Activated CD8-positive, alpha-beta memory T cell treated with anti-CD3 and anti-CD28 coated beads for 48 hours (primary cell): Measurements from ENCODE around the gene MTA3.
"Not testable (repeated sequence)": the region's sequence is repeated elsewhere in the genome, so short reads cannot be mapped to it uniquely, and the experiment has no call there.

ENCODE experiments used
- DNase-seq, 3 experiments: peaks; one replicate each; pipeline ENCODE4 v3.0.0-alpha.2; 2020; ENCODE audit warnings: low read depth in 2 of 3, low spot score in 2 of 3

The MTA3 gene

GRCh38 chr2:42725657-42726056, 157.2 kb downstream of the MTA3 start:
- no peak for DNase-seq

DNA sequence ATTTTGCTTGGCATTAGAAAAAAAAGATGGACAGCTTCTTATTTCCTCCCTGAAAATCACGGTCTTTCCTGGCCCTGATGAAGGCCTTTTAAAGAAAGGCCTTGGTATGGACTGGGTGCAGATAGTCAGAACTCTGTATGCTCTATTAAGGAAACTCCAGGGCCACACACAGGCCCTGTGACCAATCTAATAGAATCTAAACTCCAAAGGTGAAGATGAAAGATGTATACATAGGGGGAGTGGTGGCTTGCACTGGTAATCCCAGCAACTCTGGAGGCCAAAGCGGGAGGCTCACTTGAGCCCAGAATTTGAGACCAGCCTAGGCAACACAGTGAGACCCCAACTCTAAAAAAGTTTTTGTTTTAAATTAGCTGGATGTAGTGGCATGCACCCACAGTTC, 158.2 kb downstream of the MTA3 start:
- no peak for DNase-seq

- not testable (repeated sequence) for DNase-seq
Measured at GRCh38 chr2:42731316-42731715, 162.9 kb downstream of the MTA3 start.

DNA sequence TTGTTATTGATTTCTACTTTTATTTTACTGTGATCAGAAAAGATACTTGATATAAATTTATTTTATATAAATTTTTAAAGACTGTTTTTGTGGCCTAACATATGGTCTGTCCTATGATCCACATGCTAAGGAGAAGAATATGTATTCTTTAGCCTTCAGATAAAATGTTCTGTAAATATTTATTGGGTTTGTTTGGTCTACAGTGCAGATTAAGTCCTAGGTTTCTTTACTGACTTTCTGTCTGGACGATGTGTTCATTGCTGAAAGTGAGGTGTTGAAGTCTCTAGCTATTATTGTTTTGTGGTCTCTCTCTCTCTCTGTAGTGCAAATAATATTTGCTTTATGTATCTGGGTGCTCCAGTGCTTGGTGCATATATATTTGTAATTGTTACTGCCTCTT, 165.4 kb downstream of the MTA3 start:
- DNase-seq: no peak

DNA sequence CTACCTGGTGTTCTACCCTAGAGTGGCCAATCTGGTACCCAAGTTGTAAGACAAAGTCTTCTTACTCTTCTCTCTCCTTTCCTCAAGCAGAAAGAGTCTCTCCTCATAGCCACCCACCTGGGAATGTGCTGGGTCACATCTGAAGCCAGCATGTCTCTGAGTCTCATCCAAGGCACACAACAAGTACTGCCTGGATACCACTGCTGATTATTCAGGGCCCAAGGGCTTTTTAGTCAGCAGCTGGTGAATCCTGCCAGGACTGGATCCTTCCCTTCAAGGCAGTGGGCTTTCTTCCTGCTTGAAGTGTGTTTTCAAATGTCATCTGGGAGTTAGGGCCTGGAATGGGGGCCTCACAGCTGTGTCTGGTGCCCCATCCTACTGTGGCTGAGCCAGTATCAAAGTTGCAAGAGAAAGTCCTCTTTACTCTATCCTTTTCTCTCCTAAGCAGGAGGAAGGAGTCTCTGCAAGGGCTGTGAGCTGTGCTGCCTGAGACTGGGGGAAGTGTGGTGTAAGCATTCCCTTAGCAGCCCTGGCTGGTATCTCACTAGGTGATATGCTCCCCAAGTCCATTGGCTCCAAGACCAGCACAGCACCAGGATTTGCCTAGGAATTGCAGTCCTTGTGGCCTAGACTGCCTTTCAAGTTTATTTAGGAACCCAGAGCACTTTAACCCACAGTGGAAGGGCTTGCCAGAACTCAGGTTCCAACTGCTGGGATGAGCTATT, 168.3 kb downstream of the MTA3 start:
- DNase-seq: no peak

DNA sequence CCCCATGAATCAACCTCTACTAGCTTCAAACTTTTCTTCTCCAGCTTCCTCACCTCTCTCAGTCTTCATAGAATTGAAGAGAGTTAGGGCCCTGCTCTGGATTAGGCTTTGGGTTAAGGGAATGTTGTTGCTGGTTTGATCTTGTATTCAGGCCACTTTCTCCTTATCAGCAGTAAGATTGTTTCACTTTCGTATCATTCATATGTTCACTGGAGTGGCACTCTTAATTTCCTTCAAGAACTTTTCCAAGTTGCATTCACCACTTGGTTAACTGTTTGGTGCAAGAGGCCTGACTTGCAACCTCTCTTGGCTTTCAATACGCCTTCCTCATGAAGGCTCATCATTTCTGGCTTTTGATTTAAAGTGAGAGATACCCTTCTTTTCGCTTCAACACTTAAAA, 172.7 kb downstream of the MTA3 start:
- DNase-seq: no peak

DNA sequence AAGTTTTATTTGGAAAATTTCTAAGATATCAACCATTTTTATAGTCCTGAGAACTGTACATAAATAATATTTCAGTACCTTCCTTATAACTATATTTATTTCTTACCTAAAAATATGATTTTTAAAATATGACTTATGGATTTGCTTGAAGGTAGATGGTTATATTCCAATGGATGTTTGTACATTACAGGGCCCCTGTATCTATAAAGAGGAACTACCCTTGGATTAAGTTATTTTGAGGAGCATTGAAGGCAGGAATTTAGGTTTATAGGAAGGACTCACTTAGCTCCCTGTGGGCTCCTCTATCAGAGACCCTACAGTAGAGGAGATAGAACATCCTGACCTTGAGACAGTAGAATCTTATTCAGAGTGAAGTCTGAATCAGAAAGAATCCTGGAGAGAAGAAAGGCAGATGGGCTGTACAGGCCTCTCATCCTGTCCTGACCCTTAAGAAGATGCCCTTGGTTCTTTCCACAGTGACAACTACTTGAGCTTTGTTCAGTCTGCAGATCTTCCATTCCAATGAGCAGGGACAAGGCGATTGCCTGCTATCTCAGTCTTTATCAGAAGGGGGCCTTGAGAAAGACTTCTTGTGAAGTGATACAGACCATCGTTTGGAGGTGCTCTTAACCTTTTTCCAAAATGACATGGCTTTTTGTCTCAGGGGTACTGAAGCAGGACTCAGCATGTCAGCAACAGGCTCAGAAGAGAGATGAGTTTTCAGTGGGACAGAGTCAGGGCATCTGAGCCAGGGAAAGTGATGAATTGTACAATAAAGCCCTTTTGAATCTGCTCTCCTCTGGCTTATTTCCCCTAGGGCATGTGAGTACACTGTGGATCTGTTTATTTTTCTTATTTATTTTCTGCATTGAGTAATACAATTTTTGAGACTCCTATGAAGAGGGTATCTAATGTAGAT, 174.6 kb downstream of the MTA3 start:
- no peak for DNase-seq

DNA sequence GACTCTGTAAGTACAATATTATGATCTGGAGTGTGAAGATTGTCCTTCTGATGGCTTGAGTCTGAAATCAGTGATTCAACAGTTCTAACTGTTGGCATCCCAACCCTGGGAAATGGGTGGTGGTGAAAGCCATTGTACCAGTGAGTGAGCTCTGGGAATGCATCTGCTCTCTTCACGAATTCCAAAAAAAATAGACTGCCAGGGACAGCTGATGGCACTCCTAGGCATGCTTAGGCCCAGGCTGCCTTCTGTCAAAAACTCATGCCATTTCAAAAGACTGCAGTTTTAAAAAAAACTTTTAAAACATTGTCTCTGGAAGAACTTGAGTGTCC, 175.2 kb downstream of the MTA3 start:
- no peak for DNase-seq

DNA sequence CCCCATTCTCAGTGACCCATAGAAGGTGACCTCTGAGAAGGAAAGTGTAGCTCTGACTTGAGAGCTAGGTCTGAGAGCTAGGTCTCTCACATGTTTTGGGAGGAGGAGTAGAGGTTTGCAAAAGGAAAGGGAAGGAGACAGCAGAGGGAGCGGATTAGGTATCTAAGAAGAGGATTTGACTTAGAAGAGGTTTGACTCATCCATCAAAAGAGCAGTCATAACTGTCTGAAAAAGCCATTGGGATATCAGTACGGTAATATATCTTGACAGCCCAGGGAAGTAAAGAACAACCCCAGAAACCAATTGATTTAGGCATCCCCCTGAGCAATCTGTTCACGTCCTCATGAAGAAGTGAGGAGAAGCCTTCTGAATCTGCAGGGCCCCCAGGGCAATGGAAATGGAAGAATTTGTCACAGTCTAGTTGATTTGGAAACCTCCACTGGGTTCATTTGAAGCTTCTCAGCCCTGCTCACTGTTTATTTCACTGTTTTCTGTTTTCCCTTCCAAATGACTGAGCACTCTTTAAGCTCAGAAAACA, 176.2 kb downstream of the MTA3 start:
- DNase-seq: no peak

- no peak for DNase-seq
Measured at GRCh38 chr2:42747422-42747821, 179.0 kb downstream of the MTA3 start.

DNA sequence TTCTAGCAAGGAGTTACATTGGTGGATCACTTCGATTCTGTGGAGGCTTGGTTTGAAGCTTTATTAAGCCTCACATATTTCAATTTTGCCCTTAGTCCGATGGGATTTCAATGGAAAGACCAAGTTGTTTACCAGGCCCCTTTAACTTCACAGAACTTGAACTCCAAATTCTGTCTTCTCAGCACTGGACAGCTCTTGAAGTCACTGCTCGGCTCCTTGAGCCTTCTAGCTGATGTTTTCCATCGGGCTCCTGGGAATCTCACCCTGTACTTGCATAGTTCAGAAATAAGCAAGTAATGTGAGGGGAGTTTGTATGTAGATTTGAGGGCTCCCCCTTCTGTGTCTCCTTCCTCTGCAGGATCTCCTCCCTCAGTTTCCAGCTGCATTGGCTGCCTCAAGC, 180.4 kb downstream of the MTA3 start:
- DNase-seq: no peak

DNA sequence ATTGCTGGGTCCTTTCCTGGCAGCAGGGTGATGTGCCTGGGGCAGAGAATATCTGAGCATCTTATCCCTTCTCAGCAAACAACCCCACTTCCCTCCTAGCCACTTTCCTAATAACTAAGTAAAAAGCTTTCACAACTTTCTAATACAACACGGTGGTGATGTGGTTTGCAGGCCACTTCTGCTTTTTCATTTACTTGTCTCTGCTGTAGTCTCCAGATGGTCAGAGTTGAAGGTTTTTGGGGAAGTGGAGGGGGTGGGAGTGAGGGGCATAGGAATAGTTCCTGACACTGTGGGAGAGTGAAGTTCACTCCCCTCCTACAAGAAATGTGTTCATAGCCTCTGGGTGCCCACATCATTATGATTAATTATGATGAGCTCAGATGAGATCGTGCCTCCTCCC, 183.9 kb downstream of the MTA3 start:
- no peak for DNase-seq

- no peak for DNase-seq
Measured at GRCh38 chr2:42752816-42753813, 184.7 kb downstream of the MTA3 start.

DNA sequence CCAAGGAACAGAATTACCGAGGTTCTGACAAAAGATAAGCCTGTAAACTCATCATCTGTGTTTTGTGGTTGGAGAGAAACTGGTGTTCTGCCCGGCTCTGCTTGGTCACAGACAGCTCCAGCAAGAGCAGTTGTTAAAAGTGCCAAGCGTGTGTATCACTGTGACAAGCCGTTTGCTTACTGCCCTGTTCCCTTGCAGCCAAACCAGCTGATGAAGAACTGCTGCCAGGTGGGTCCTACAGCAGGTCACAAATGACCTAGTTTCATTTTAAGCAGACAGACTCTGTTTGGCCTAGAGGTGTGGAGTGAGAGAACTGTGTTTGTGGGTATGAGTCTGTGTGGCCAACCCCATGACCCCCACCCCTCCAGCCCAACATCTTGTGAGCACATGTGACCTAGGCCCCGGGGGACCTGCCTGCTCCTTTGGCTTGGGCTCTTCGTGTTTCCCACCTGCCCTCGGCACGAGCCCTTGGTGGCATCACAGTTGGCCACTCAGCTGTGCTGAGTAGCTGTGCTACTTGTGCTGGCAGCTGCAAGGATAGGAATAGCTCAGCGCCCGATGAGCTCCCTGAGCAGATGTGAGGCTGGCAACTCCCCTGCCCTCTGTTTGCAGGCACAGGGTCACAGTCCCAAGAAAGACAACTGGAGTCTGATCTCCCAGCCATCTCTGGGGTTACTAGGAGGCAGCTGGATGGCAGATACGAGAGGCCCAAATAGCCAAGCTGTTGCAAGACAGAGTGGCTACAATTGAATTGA, 185.8 kb downstream of the MTA3 start:
- DNase-seq: no peak

DNA sequence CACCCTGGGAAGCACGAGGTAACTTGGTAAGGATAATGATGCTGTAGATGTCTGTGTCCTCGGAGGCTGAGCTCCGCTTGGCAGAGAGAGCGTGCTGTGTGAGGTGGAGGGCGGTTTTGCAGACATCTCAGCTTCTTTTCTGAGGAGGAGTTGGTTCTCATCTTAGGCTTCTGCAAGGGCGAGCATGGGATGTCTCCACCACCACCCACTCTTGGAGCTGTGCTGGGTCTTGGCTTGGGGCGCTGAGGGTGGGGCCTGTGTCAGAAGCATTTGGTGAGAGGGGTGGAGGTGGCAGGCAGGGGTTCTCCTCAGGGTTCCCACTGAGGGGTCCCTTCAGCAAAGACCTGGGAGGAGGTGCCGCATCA, 186.3 kb downstream of the MTA3 start:
- no peak for DNase-seq

- no peak for DNase-seq
Measured at GRCh38 chr2:42755191-42755880, 186.9 kb downstream of the MTA3 start.

- DNase-seq: no peak
Measured at GRCh38 chr2:42756150-42756775, 187.8 kb downstream of the MTA3 start.

GRCh38 chr2:42756966-42757513, 188.6 kb downstream of the MTA3 start:
- DNase-seq: no peak
